Muscle of leg (tissue), 16 donors: ENCODE measurements around the gene TNFSF4. TPM values are rescaled to one million over a fixed set of nuclear protein-coding genes. Genes with fewer than 3 reads are reported as not detected.

Experiments
- DNase-seq: peaks from one replicate; pipeline ENCODE4 v3.0.0; 2013
- H3K27ac ChIP-seq: one replicate; pipeline ENCODE4 v1.5.1; 2013; ENCODE audit warnings: mild to moderate bottlenecking, low read length, control low read depth
- H3K27me3 ChIP-seq: one replicate; pipeline ENCODE4 v1.6.1; 2013; ENCODE audit warnings: low read length; ENCODE audit not compliant: control insufficient read depth, insufficient read depth
- H3K36me3 ChIP-seq: one replicate; pipeline ENCODE4 v1.6.1; 2013; ENCODE audit warnings: low read length; ENCODE audit not compliant: control insufficient read depth, insufficient read depth
- H3K4me1 ChIP-seq: one replicate; pipeline ENCODE4 v1.6.1; 2013; ENCODE audit warnings: low read length; ENCODE audit not compliant: control insufficient read depth, insufficient read depth
- H3K4me3 ChIP-seq: one replicate; pipeline ENCODE4 v1.5.1; 2013; ENCODE audit warnings: low read length, control low read depth
- H3K9me3 ChIP-seq: replicated peaks from 2 replicates; pipeline ENCODE4 v1.6.1; 2013; ENCODE audit warnings: low read depth, low read length; ENCODE audit not compliant: control insufficient read depth
- WGBS: methylation state at CpG from one replicate; pipeline ENCODE4 v1.1.5; 2013; ENCODE audit warnings: missing lambda C conversion rate; ENCODE audit not compliant: insufficient coverage; 5-methylcytosine and 5-hydroxymethylcytosine counted together
- long read RNA-seq, 11 donors: transcript quantifications; one replicate each; lab custom pipeline, GENCODE V29; 2026
- polyA plus RNA-seq, 8 donors: library from polyadenylated mRNA; unstranded; fragments of 120-200 nt; gene quantifications; one replicate each; pipeline versions ENCODE4 v1.2.1 to v1.2.3, GENCODE V29; 2013; ENCODE audit warnings: inconsistent platforms in 1 of 8, low replicate concordance in 1 of 8; ENCODE audit not compliant: insufficient read length in 8 of 8, insufficient read depth in 1 of 8
- total RNA-seq: library from RNA; stranded (reverse); fragments of 120-200 nt; gene quantifications from one replicate; pipeline ENCODE4 v1.2.4, GENCODE V29; 2013

Gene TNFSF4
- 1.4 TPM for total RNA-seq
- polyA plus RNA-seq = 1 to 10 TPM; 1.8 to 3.5 (median 2.5) TPM
- long read RNA-seq, donor 1 = 0 reads
- long read RNA-seq, donor 2 = 0 reads
- long read RNA-seq, donor 3 = 0 reads
- long read RNA-seq, donor 4, partial matches to known transcripts = 0 of 1 reads
- long read RNA-seq, donor 4, other reads (novel, unspliced or antisense) = 0 of 1 reads
- long read RNA-seq, donor 5, partial matches to known transcripts = 0 of 1 reads
- long read RNA-seq, donor 5, other reads (novel, unspliced or antisense) = 0 of 1 reads
- long read RNA-seq, donor 6, partial matches to known transcripts = 0 of 1 reads
- long read RNA-seq, donor 6, other reads (novel, unspliced or antisense) = 0 of 1 reads
- long read RNA-seq, donor 7 = 0 reads
- long read RNA-seq, donor 8 = 0 reads
- long read RNA-seq, donor 9, partial matches to known transcripts = 0 of 1 reads
- long read RNA-seq, donor 9, other reads (novel, unspliced or antisense) = 0 of 1 reads
- long read RNA-seq, donor 10, partial matches to known transcripts = 0 of 1 reads
- long read RNA-seq, donor 10, other reads (novel, unspliced or antisense) = 0 of 1 reads
- long read RNA-seq, donor 11 = 0 reads

- DNase-seq = peak; percentile 64
- no peaks in the 10 kb centered on the region for H3K27me3 ChIP-seq
- H3K4me1 ChIP-seq = peaks cover 7% of the 10 kb centered on the region
- no peak within 1 kb of the TSS for H3K27ac ChIP-seq
- H3K36me3 ChIP-seq = no peaks in the 10 kb centered on the region
- H3K9me3 ChIP-seq = no peaks in the 10 kb centered on the region
- WGBS = 32% methylated on average over 5 of the region's 11 CpGs
- H3K4me3 ChIP-seq = no peak within 1 kb of the TSS
Measured at GRCh38 chr1:173206816-173207568, at the start of gene TNFSF4. Gene TNFSF4 (minus strand): TSS chr1:173207331. CDS start chr1:173207176, 155 bp downstream.

DNA sequence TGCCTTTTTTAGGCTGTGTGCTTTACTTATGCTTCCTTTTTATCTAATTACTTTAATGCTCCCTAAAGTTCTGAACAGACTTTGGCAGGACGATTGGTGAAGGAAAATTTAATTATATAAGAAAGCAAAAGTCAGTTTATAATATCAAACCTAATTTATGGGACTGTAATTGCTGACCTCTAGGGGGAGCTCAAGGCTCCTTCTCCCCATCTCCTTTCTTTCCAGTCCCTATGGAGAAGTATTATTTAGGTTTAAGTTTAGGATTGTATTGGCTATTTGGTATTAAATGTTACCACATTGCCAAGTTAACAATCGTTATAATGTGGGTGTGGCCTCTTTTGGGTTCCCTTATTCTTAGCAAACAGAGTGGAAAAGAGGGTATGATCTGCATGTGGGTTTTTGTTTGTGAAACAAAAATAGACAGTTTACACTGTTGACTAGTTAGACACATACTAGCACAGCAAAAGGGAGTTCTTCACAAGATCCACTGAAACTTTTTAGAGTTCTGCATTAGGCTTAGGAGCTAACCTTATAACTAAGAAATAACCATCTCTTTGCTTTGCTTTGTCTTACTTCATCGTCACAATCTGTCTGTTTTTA, 48.2 kb upstream of the TNFSF4 start:
- DNase-seq = peak; percentile 19

DNA sequence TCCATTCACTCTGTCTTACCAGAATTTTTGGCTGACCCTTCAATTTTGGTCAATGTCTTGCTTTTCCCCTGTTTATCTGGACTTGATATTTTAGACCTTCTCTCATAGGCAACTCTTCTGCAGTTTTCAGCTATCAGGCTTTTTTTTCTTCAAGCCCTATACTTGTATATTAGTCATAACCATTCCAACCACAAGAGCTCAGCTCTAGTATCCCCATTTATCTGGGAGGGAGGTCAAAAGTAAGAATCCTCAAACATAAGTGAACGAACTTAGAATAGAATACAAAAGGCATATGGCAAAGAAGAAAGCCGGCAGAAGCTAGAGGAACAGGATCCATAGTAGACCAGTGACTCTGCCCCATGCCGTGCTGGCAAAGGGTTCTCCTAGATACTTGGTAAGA, 45.9 kb upstream of the TNFSF4 start:
- H3K4me1 ChIP-seq = peaks cover 2% of the 10 kb centered on the region
- H3K4me3 ChIP-seq = no peak overlapping the region
- no peaks in the 10 kb centered on the region for H3K9me3 ChIP-seq
- no peak for DNase-seq
- H3K36me3 ChIP-seq = no peaks in the 10 kb centered on the region
- no peak overlapping the region for H3K27ac ChIP-seq
- H3K27me3 ChIP-seq = no peaks in the 10 kb centered on the region
- WGBS = no CpG with 5 or more reads among the region's 3 CpGs

More for the DNA sequence above, 48.2 kb upstream of the TNFSF4 start:
- H3K27me3 ChIP-seq = no peaks in the 10 kb centered on the region
- H3K27ac ChIP-seq = no peak overlapping the region
- peaks cover 5% of the 10 kb centered on the region for H3K9me3 ChIP-seq
- no CpG with 5 or more reads among the region's 3 CpGs for WGBS
- peaks cover 4% of the 10 kb centered on the region for H3K4me1 ChIP-seq
- no peak overlapping the region for H3K4me3 ChIP-seq
- H3K36me3 ChIP-seq = no peaks in the 10 kb centered on the region

GRCh38 chr1:173249349-173249748, 42.2 kb upstream of the TNFSF4 start:
- H3K9me3 ChIP-seq = no peaks in the 10 kb centered on the region
- peak; percentile 33 for DNase-seq
- H3K36me3 ChIP-seq = no peaks in the 10 kb centered on the region
- no peaks in the 10 kb centered on the region for H3K4me1 ChIP-seq
- H3K4me3 ChIP-seq = no peak overlapping the region
- H3K27me3 ChIP-seq = no peaks in the 10 kb centered on the region
- no peak overlapping the region for H3K27ac ChIP-seq

DNA sequence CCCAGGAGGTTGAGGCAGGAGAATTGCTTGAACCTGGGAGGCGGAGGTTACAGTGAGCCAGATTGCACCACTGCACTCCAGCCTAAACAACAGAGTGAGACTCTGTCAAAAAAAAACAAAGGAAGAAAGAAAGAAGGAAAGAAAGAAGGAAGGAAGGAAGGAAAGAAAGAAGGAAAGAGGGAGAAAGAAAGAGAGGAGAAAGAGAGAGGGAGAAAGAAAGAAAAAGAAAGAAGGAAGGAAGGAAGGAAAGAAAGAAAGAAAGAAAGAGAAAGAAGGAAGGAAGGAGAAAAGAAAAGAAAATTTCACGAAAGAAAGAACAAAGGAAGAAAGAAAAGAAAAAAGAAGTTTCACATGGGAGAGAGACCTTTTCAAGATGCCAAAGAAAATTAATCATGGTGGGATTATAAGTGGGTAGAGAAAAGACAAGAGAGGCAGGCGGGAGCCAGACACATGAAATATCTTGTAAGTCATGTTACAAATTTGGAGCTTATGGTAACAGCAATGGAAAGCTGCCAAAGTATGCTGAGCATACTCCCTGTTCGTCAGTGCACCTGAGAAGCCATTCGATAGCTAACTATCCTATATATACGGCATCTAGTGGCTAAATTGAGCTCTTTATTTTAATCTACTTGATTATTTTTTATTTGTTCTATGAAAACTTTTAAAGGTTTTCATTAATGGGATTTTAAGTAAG, 41.3 kb upstream of the TNFSF4 start:
- peaks cover 4% of the 10 kb centered on the region for H3K9me3 ChIP-seq
- no CpG with 5 or more reads among the region's 6 CpGs for WGBS
- no peaks in the 10 kb centered on the region for H3K4me1 ChIP-seq
- no peaks in the 10 kb centered on the region for H3K36me3 ChIP-seq
- peak; percentile 28 for DNase-seq
- H3K4me3 ChIP-seq = no peak overlapping the region
- no peaks in the 10 kb centered on the region for H3K27me3 ChIP-seq
- H3K27ac ChIP-seq = no peak overlapping the region

GRCh38 chr1:173245892-173246291, 38.8 kb upstream of the TNFSF4 start:
- Histone ChIP-seq H3K27ac (no peak overlapping the region), H3K4me1 (no peaks in the 10 kb centered on the region), H3K27me3 (no peaks in the 10 kb centered on the region), H3K36me3 (no peaks in the 10 kb centered on the region), H3K4me3 (no peak overlapping the region), H3K9me3 (peaks cover 16% of the 10 kb centered on the region)
- DNase-seq = no peak

DNA sequence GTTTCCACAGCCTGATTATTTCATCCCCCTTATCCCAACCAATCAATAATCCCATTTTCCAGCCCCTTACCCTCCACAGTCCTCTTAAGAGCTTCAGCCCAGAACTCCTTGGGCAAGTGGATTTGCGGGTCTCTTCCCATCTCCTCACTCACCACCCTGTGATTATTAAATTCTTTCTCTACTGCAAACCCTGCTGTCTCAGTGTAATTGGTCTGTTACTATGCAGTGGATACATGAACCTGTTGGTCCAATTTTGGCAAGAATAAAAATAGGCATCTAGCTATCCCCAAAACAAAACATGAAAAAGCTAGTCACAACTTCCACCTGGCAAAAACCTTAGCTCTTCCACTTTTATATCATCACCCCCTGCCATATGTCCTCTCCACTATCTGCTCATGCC, 36.2 kb upstream of the TNFSF4 start:
- no peak overlapping the region for H3K4me3 ChIP-seq
- H3K27ac ChIP-seq = no peak overlapping the region
- H3K4me1 ChIP-seq = no peaks in the 10 kb centered on the region
- H3K27me3 ChIP-seq = no peaks in the 10 kb centered on the region
- DNase-seq = no peak
- no CpG with 5 or more reads among the region's 1 CpG for WGBS
- no peaks in the 10 kb centered on the region for H3K36me3 ChIP-seq
- peaks cover 19% of the 10 kb centered on the region for H3K9me3 ChIP-seq

- no peaks in the 10 kb centered on the region for H3K4me1 ChIP-seq
- no peak for DNase-seq
- H3K4me3 ChIP-seq = no peak overlapping the region
- WGBS = 77% methylated on average over 3 of the region's 6 CpGs
- H3K36me3 ChIP-seq = no peaks in the 10 kb centered on the region
- peaks cover 19% of the 10 kb centered on the region for H3K9me3 ChIP-seq
- no peak overlapping the region for H3K27ac ChIP-seq
- no peaks in the 10 kb centered on the region for H3K27me3 ChIP-seq
Measured at GRCh38 chr1:173241528-173242347, 34.6 kb upstream of the TNFSF4 start.

- Histone ChIP-seq H3K4me3 (no peak overlapping the region), H3K9me3 (peaks cover 19% of the 10 kb centered on the region), H3K36me3 (no peaks in the 10 kb centered on the region), H3K4me1 (no peaks in the 10 kb centered on the region), H3K27ac (no peak overlapping the region), H3K27me3 (no peaks in the 10 kb centered on the region)
- DNase-seq = no peak
Measured at GRCh38 chr1:173240609-173241008, 33.5 kb upstream of the TNFSF4 start.
